Measurements from ENCODE around the gene SKAP1. TPM values are rescaled to one million over a fixed set of nuclear protein-coding genes. Genes with fewer than 3 reads are reported as not detected.

Gene SKAP1
- total and polyA plus RNA-seq, 2 of the 13 experiments (the other 11 are each of a cell fraction or from before 2014, with no cell fraction given): 0.21 TPM; not detected in 1

- TF ChIP-seq AHDC1 (CRISPR knock-in tag; IDR thresholded peaks at IDR 0.05; ENCODE audit: borderline replicate concordance) (no peak), SETDB1 (CRISPR knock-in tag; IDR thresholded peaks at IDR 0.05; ENCODE audit: borderline replicate concordance) (no peak), ZSCAN31 (CRISPR knock-in tag; IDR thresholded peaks at IDR 0.05; ENCODE audit: low read depth) (no peak; the same call in 1 of the 2 replicates), NR0B2 (CRISPR knock-in tag; IDR thresholded peaks at IDR 0.05) (peak; percentile 6; the same call in 1 of the 2 replicates), PCBP2 (optimal IDR thresholded peaks at IDR 0.05; ENCODE audit: low read depth, low read length, poor library complexity, severe bottlenecking) (peak; percentile 39), NCOA2 (CRISPR knock-in tag; IDR thresholded peaks at IDR 0.05) (0 out of 2 replicates have a peak, but pooled peaks have one; percentile 7), ZNF598 (CRISPR knock-in tag; IDR thresholded peaks at IDR 0.05; ENCODE audit: borderline replicate concordance) (no peak), SAP130 (CRISPR knock-in tag; IDR thresholded peaks at IDR 0.05; ENCODE audit: low read depth) (no peak), TEAD3 (CRISPR knock-in tag; optimal IDR thresholded peaks at IDR 0.05; ENCODE audit: borderline replicate concordance) (peak; percentile 18), TCF7L2 (IDR thresholded peaks at IDR 0.05; ENCODE audit: low read depth, low read length) (no peak), ARID3A (IDR thresholded peaks at IDR 0.05; ENCODE audit: low read depth, low read length) (0 out of 2 replicates have a peak, but pooled peaks have one; percentile 22), ZBTB49 (CRISPR knock-in tag; IDR thresholded peaks at IDR 0.05; ENCODE audit: borderline replicate concordance) (peak; percentile 65; the same call in 1 of the 2 replicates)
Measured at GRCh38 chr17:48100591-48101011, 329.4 kb downstream of the SKAP1 start (continued).

All from HepG2 (cell line).